Naive thymus-derived CD8-positive, alpha-beta T cell (primary cell): ENCODE results near the gene SLC25A11. TPM values are rescaled to one million over a fixed set of nuclear protein-coding genes. Genes with fewer than 3 reads are reported as not detected.

ENCODE experiments used
- ATAC-seq, 2 donors: fragments of 150-1000 bp; cut with Tn5 transposase in 1 of 2; sonication (Bioruptor Pico), chemical (Tn5 transposase) in 1 of 2; 1 replicate in 1 of 2; 2 replicates in 1 of 2; pipeline ENCODE4 v1.10.0; 2021; ENCODE audit warnings: mild to moderate bottlenecking in 2 of 2, moderate library complexity in 2 of 2
- POLR2A ChIA-PET: fragments of 350-600 bp; sonication (Branson Sonifier 250); formaldehyde crosslinking; loops from one replicate; lab custom pipeline; 2021; ENCODE audit warnings: antibody characterized with exemption; lab: Charles Lee
- DNase-seq, 10 donors: peaks; one replicate each; pipeline versions ENCODE4 v3.0.0 to v3.0.0-alpha.2; 2020 to 2022
- H3K27ac Mint-ChIP-seq, 10 donors: one replicate each; pipeline ENCODE4 v1.8.0; 2020 to 2022; ENCODE audit warnings: mild to moderate bottlenecking in 10 of 10, mixed read lengths in 10 of 10, moderate library complexity in 4 of 10, inconsistent platforms in 1 of 10
- H3K27me3 Mint-ChIP-seq, 5 donors: one replicate each; pipeline ENCODE4 v1.8.0; 2021 to 2022; ENCODE audit warnings: mixed read lengths in 5 of 5
- H3K36me3 Mint-ChIP-seq, 3 donors: one replicate each; pipeline ENCODE4 v1.8.0; 2020 to 2022; ENCODE audit warnings: mixed read lengths in 3 of 3, mild to moderate bottlenecking in 2 of 3, inconsistent platforms in 1 of 3
- H3K4me1 Mint-ChIP-seq, 4 donors: one replicate each; pipeline ENCODE4 v1.8.0; 2021 to 2022; ENCODE audit warnings: mixed read lengths in 4 of 4
- H3K4me3 Mint-ChIP-seq, 10 donors: one replicate each; pipeline ENCODE4 v1.8.0; 2020 to 2022; ENCODE audit warnings: mild to moderate bottlenecking in 10 of 10, mixed read lengths in 10 of 10, moderate library complexity in 6 of 10, inconsistent platforms in 1 of 10
- H3K9me3 Mint-ChIP-seq, 9 donors: one replicate each; pipeline ENCODE4 v1.8.0; 2020 to 2022; ENCODE audit warnings: mixed read lengths in 9 of 9, mild to moderate bottlenecking in 3 of 9, inconsistent platforms in 1 of 9, moderate library complexity in 1 of 9
- microRNA-seq: library from miRNA; unstranded; fragments of <30 nt; microRNA quantifications from one replicate; pipeline ENCODE4 v1.2.0, GENCODE V29; 2022; ENCODE audit warnings: borderline microRNAs expressed
- polyA plus RNA-seq, 3 donors: library from polyadenylated mRNA; unstranded; fragments of 300-500 nt; fragmentation: Illumina TruSeq; gene quantifications; one replicate each; pipeline ENCODE4 v1.2.3, GENCODE V29; 2021
- total RNA-seq, 8 experiments: library from RNA in 2 of 8; stranded (reverse) in 2 of 8; gene quantifications; one replicate each; pipeline ENCODE4 v1.2.3 and lab custom pipeline; 2021 to 2026

Gene SLC25A11
- total and polyA plus RNA-seq, 5 experiments from 2014 or later = 42.5 to 78.6 (median 75.3) TPM

DNA sequence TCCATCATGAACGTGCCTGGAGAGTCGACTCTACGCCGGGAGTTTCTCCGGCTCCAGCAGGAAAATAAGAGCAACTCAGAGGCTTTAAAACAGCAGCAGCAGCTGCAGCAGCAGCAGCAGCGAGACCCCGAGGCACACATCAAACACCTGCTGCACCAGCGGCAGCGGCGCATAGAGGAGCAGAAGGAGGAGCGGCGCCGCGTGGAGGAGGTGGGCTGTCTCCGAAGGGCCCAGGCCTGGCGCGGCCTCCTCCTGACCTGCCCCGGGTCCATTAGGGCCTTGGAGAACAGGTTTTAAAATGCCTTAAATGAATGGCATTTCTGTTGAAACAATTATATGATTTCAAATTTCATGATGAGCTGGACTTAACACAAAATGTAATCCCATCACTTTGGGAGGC, 52.3 kb downstream of the SLC25A11 start:
- POLR2A ChIA-PET = interaction anchor here (4.9 kb wide), 1 partner anchor 178 kb away, joined by 21 read pairs; the partner anchor contains the start of gene ARRB2
- no peaks in the 10 kb centered on the region for H3K9me3 Mint-ChIP-seq
- H3K4me3 Mint-ChIP-seq = no peak overlapping the region
- DNase-seq (no peak), ATAC-seq (no peak)
- H3K27ac Mint-ChIP-seq = no peak overlapping the region
- peaks cover 0 to 60% (median 15%) of the 10 kb centered on the region in 3 donors for H3K36me3 Mint-ChIP-seq
- H3K4me1 Mint-ChIP-seq = peaks cover 0 to 2% (median under 1%) of the 10 kb centered on the region in 4 donors
- no peaks in the 10 kb centered on the region for H3K27me3 Mint-ChIP-seq

Small RNA genes within 50 kb of the gene (microRNA-seq; reads per million reads assigned to microRNA genes)
- gene MIR6864 (not detected), gene MIR6865 (not detected)

Other genes starting within 250 kb of the SLC25A11 start
- gene PELP1, start 235.9 kb downstream of the SLC25A11 start, total RNA-seq = 10 to 100 TPM; 70.6 to 71.3 TPM
- 10 to 100 TPM in 2 of 3 donors, 1 to 10 TPM in 1; 8.9 to 13.3 (median 12.1) TPM for gene PELP1, start 235.9 kb downstream of the SLC25A11 start, polyA plus RNA-seq
- 100 to 1,000 TPM; 402 to 413 TPM for gene ARRB2, start 229.4 kb downstream of the SLC25A11 start, total RNA-seq
- gene ARRB2, start 229.4 kb downstream of the SLC25A11 start, polyA plus RNA-seq = 10 to 100 TPM; 47.0 to 60.5 (median 49.4) TPM
- 10 to 100 TPM; 31.1 to 32.7 TPM for gene MED11, start 208.6 kb downstream of the SLC25A11 start, total RNA-seq
- 10 to 100 TPM; 37.2 to 81.1 (median 38.9) TPM for gene MED11, start 208.6 kb downstream of the SLC25A11 start, polyA plus RNA-seq
- under 1 TPM; 0.38 to 0.47 TPM for gene ZMYND15, start 200.2 kb downstream of the SLC25A11 start, total RNA-seq
- under 1 TPM in 1 of 3 donors, not detected in 2; 0.10 TPM for gene ZMYND15, start 200.2 kb downstream of the SLC25A11 start, polyA plus RNA-seq
- 1 to 10 TPM; 5.5 to 5.6 TPM for gene CXCL16, start 200.1 kb downstream of the SLC25A11 start, total RNA-seq
- 1 to 10 TPM; 2.2 to 5.9 (median 2.5) TPM for gene CXCL16, start 200.1 kb downstream of the SLC25A11 start, polyA plus RNA-seq
- gene TM4SF5, start 168.2 kb downstream of the SLC25A11 start, total RNA-seq = not detected
- gene TM4SF5, start 168.2 kb downstream of the SLC25A11 start, polyA plus RNA-seq = not detected
- under 1 TPM in 1 of 2 experiments, not detected in 1; 0.60 TPM for gene VMO1, start 153.7 kb downstream of the SLC25A11 start, total RNA-seq
- not detected for gene VMO1, start 153.7 kb downstream of the SLC25A11 start, polyA plus RNA-seq
- gene GLTPD2, start 151.1 kb downstream of the SLC25A11 start, total RNA-seq = not detected
- gene GLTPD2, start 151.1 kb downstream of the SLC25A11 start, polyA plus RNA-seq = under 1 TPM; 0.36 to 0.39 (median 0.39) TPM
- 10 to 100 TPM; 56.5 to 61.6 TPM for gene PSMB6, start 143.9 kb downstream of the SLC25A11 start, total RNA-seq
- gene PSMB6, start 143.9 kb downstream of the SLC25A11 start, polyA plus RNA-seq = 100 to 1,000 TPM; 211 to 282 (median 256) TPM
- gene PLD2, start 132.9 kb downstream of the SLC25A11 start, total RNA-seq = 10 to 100 TPM; 21.4 to 27.9 TPM
- gene PLD2, start 132.9 kb downstream of the SLC25A11 start, polyA plus RNA-seq = 1 to 10 TPM; 1.1 to 1.9 (median 1.9) TPM
- 100 to 1,000 TPM; 110 to 117 TPM for gene MINK1, start 106.7 kb downstream of the SLC25A11 start, total RNA-seq
- gene MINK1, start 106.7 kb downstream of the SLC25A11 start, polyA plus RNA-seq = 10 to 100 TPM in 1 of 3 donors, 1 to 10 TPM in 2; 4.1 to 12.9 (median 8.1) TPM
- 1 to 10 TPM; 5.7 TPM for gene C17orf107, start 40.5 kb downstream of the SLC25A11 start, total RNA-seq
- 1 to 10 TPM; 1.5 to 1.8 (median 1.6) TPM for gene C17orf107, start 40.5 kb downstream of the SLC25A11 start, polyA plus RNA-seq
- gene CHRNE, start 36.9 kb downstream of the SLC25A11 start, total RNA-seq = 1 to 10 TPM in 1 of 2 experiments, under 1 TPM in 1; 0.94 to 1.3 TPM
- under 1 TPM; 0.19 to 0.58 (median 0.20) TPM for gene CHRNE, start 36.9 kb downstream of the SLC25A11 start, polyA plus RNA-seq
- gene GP1BA, start 7.8 kb downstream of the SLC25A11 start, total RNA-seq = not detected
- under 1 TPM in 2 of 3 donors, not detected in 1; 0.08 to 0.13 TPM for gene GP1BA, start 7.8 kb downstream of the SLC25A11 start, polyA plus RNA-seq
- 100 to 1,000 TPM; 143 to 145 TPM for gene RNF167, start 222 bp upstream of the SLC25A11 start, total RNA-seq
- 10 to 100 TPM; 30.3 to 50.0 (median 32.2) TPM for gene RNF167, start 222 bp upstream of the SLC25A11 start, polyA plus RNA-seq
- 100 to 1,000 TPM; 486 to 497 TPM for gene PFN1, start 8.5 kb upstream of the SLC25A11 start, total RNA-seq
- gene PFN1, start 8.5 kb upstream of the SLC25A11 start, polyA plus RNA-seq = 1,000 to 10,000 TPM; 1,824 to 2,067 (median 1,870) TPM
- gene ENO3, start 11.1 kb upstream of the SLC25A11 start, total RNA-seq = 10 to 100 TPM; 35.2 to 36.7 TPM
- gene ENO3, start 11.1 kb upstream of the SLC25A11 start, polyA plus RNA-seq = 1 to 10 TPM; 1.5 to 3.0 (median 1.8) TPM
- 10 to 100 TPM; 50.5 to 52.6 TPM for gene SPAG7, start 27.8 kb upstream of the SLC25A11 start, total RNA-seq
- gene SPAG7, start 27.8 kb upstream of the SLC25A11 start, polyA plus RNA-seq = 100 to 1,000 TPM; 122 to 131 (median 129) TPM
- 10 to 100 TPM; 56.1 to 58.7 TPM for gene CAMTA2, start 47.6 kb upstream of the SLC25A11 start, total RNA-seq
- gene CAMTA2, start 47.6 kb upstream of the SLC25A11 start, polyA plus RNA-seq = 10 to 100 TPM in 1 of 3 donors, 1 to 10 TPM in 2; 4.1 to 18.9 (median 6.3) TPM
- under 1 TPM in 1 of 2 experiments, not detected in 1; 0.26 TPM for gene INCA1, start 57.5 kb upstream of the SLC25A11 start, total RNA-seq
- gene INCA1, start 57.5 kb upstream of the SLC25A11 start, polyA plus RNA-seq = under 1 TPM in 1 of 3 donors, not detected in 2; 0.23 TPM
- 10 to 100 TPM; 20.8 to 21.1 TPM for gene KIF1C, start 57.9 kb upstream of the SLC25A11 start, total RNA-seq
- gene KIF1C, start 57.9 kb upstream of the SLC25A11 start, polyA plus RNA-seq = 1 to 10 TPM; 2.6 to 3.0 (median 3.0) TPM
- under 1 TPM in 1 of 2 experiments, not detected in 1; 0.25 TPM for gene SLC52A1, start 95.4 kb upstream of the SLC25A11 start, total RNA-seq
- gene SLC52A1, start 95.4 kb upstream of the SLC25A11 start, polyA plus RNA-seq = not detected
- 10 to 100 TPM; 12.6 to 12.7 TPM for gene ZFP3, start 138.4 kb upstream of the SLC25A11 start, total RNA-seq
- 1 to 10 TPM in 2 of 3 donors, under 1 TPM in 1; 0.51 to 2.1 (median 1.6) TPM for gene ZFP3, start 138.4 kb upstream of the SLC25A11 start, polyA plus RNA-seq
- 10 to 100 TPM; 14.0 to 18.9 TPM for gene ZNF232, start 171.8 kb upstream of the SLC25A11 start, total RNA-seq
- gene ZNF232, start 171.8 kb upstream of the SLC25A11 start, polyA plus RNA-seq = 1 to 10 TPM; 6.0 to 10.0 (median 7.3) TPM
- gene USP6, start 176.0 kb upstream of the SLC25A11 start, total RNA-seq = under 1 TPM; 0.33 to 0.39 TPM
- under 1 TPM; 0.02 to 0.06 (median 0.05) TPM for gene USP6, start 176.0 kb upstream of the SLC25A11 start, polyA plus RNA-seq